Measurements from ENCODE around the gene MCAT.
A peak's percentile ranks its signal among the peaks of the same experiment; 100 is the strongest.
"Not testable (repeated sequence)": the region's sequence is repeated elsewhere in the genome, so short reads cannot be mapped to it uniquely, and the experiment has no call there.

Gene MCAT

GRCh38 chr22:43153899-43154298 lies 10.7 kb upstream of the MCAT start:
- Histone ChIP-seq H3K27ac (ENCODE audit: insufficient read depth, low read length, poor library complexity, severe bottlenecking) (no peak overlapping the region), H3K4me3 (ENCODE audit: insufficient read depth, low read depth, low read length, poor library complexity, severe bottlenecking) (no peak overlapping the region), H3K36me3 (ENCODE audit: control insufficient read depth, insufficient read depth, low read length) (peaks cover 3% of the 10 kb centered on the region), H3K9me3 (ENCODE audit: control insufficient read depth, low read length) (no peaks in the 10 kb centered on the region), H3K4me1 (ENCODE audit: control insufficient read depth, insufficient read depth, low read length, poor library complexity, severe bottlenecking) (peaks cover 16% of the 10 kb centered on the region), H3K27me3 (replicated peaks; ENCODE audit: control insufficient read depth, insufficient read depth, low read length, poor library complexity, severe bottlenecking) (no peaks in the 10 kb centered on the region)
- no peak for DNase-seq

GRCh38 chr22:43152357-43153071 lies 9.3 kb upstream of the MCAT start:
- peak; percentile 36 to 47 (median 39) for DNase-seq
- no peaks in the 10 kb centered on the region for H3K9me3 ChIP-seq (ENCODE audit: control insufficient read depth, low read length)
- H3K36me3 ChIP-seq (ENCODE audit: control insufficient read depth, insufficient read depth, low read length): peaks cover 3% of the 10 kb centered on the region
- no peaks in the 10 kb centered on the region for H3K27me3 ChIP-seq (replicated peaks; ENCODE audit: control insufficient read depth, insufficient read depth, low read length, poor library complexity, severe bottlenecking)
- H3K27ac ChIP-seq (ENCODE audit: insufficient read depth, low read length, poor library complexity, severe bottlenecking): peak overlapping the region; percentile 67
- peak overlapping the region; percentile 91 for H3K4me3 ChIP-seq (ENCODE audit: insufficient read depth, low read depth, low read length, poor library complexity, severe bottlenecking)
- H3K4me1 ChIP-seq (ENCODE audit: control insufficient read depth, insufficient read depth, low read length, poor library complexity, severe bottlenecking): peaks cover 16% of the 10 kb centered on the region

- no peaks in the 10 kb centered on the region for H3K9me3 ChIP-seq (ENCODE audit: control insufficient read depth, low read length)
- no peaks in the 10 kb centered on the region for H3K27me3 ChIP-seq (replicated peaks; ENCODE audit: control insufficient read depth, insufficient read depth, low read length, poor library complexity, severe bottlenecking)
- peak overlapping the region; percentile 67 for H3K27ac ChIP-seq (ENCODE audit: insufficient read depth, low read length, poor library complexity, severe bottlenecking)
- peak overlapping the region; percentile 91 for H3K4me3 ChIP-seq (ENCODE audit: insufficient read depth, low read depth, low read length, poor library complexity, severe bottlenecking)
- peaks cover 16% of the 10 kb centered on the region for H3K4me1 ChIP-seq (ENCODE audit: control insufficient read depth, insufficient read depth, low read length, poor library complexity, severe bottlenecking)
- peaks cover 3% of the 10 kb centered on the region for H3K36me3 ChIP-seq (ENCODE audit: control insufficient read depth, insufficient read depth, low read length)
- DNase-seq: no peak
Measured at GRCh38 chr22:43152003-43152356, 8.8 kb upstream of the MCAT start.

- H3K27me3 ChIP-seq (replicated peaks; ENCODE audit: control insufficient read depth, insufficient read depth, low read length, poor library complexity, severe bottlenecking): no peaks in the 10 kb centered on the region
- peak within 1 kb of the TSS; percentile 91 for H3K4me3 ChIP-seq (ENCODE audit: insufficient read depth, low read depth, low read length, poor library complexity, severe bottlenecking)
- H3K4me1 ChIP-seq (ENCODE audit: control insufficient read depth, insufficient read depth, low read length, poor library complexity, severe bottlenecking): peaks cover 16% of the 10 kb centered on the region
- peaks cover 3% of the 10 kb centered on the region for H3K36me3 ChIP-seq (ENCODE audit: control insufficient read depth, insufficient read depth, low read length)
- peak; percentile 55 to 62 (median 56) for DNase-seq
- no peaks in the 10 kb centered on the region for H3K9me3 ChIP-seq (ENCODE audit: control insufficient read depth, low read length)
- peak within 1 kb of the TSS; percentile 67 for H3K27ac ChIP-seq (ENCODE audit: insufficient read depth, low read length, poor library complexity, severe bottlenecking)
Measured at GRCh38 chr22:43151251-43152002, 8.2 kb upstream of the MCAT start, which contains the start of gene TSPO. TSS of gene TSPO (plus strand) at chr22:43151559. CDS start at chr22:43159239, 7,680 bp downstream.

GRCh38 chr22:43150731-43151206 lies 7.6 kb upstream of the MCAT start:
- Histone ChIP-seq H3K4me3 (ENCODE audit: insufficient read depth, low read depth, low read length, poor library complexity, severe bottlenecking) (peak overlapping the region; percentile 91), H3K9me3 (ENCODE audit: control insufficient read depth, low read length) (no peaks in the 10 kb centered on the region), H3K27ac (ENCODE audit: insufficient read depth, low read length, poor library complexity, severe bottlenecking) (peak overlapping the region; percentile 67), H3K36me3 (ENCODE audit: control insufficient read depth, insufficient read depth, low read length) (peaks cover under 1% of the 10 kb centered on the region), H3K27me3 (replicated peaks; ENCODE audit: control insufficient read depth, insufficient read depth, low read length, poor library complexity, severe bottlenecking) (no peaks in the 10 kb centered on the region), H3K4me1 (ENCODE audit: control insufficient read depth, insufficient read depth, low read length, poor library complexity, severe bottlenecking) (peaks cover 16% of the 10 kb centered on the region)
- no peak for DNase-seq

GRCh38 chr22:43148581-43148980 lies 5.4 kb upstream of the MCAT start:
- no peaks in the 10 kb centered on the region for H3K27me3 ChIP-seq (replicated peaks; ENCODE audit: control insufficient read depth, insufficient read depth, low read length, poor library complexity, severe bottlenecking)
- no peak for DNase-seq
- H3K9me3 ChIP-seq (ENCODE audit: control insufficient read depth, low read length): no peaks in the 10 kb centered on the region
- H3K27ac ChIP-seq (ENCODE audit: insufficient read depth, low read length, poor library complexity, severe bottlenecking): no peak overlapping the region
- H3K4me3 ChIP-seq (ENCODE audit: insufficient read depth, low read depth, low read length, poor library complexity, severe bottlenecking): no peak overlapping the region
- no peaks in the 10 kb centered on the region for H3K36me3 ChIP-seq (ENCODE audit: control insufficient read depth, insufficient read depth, low read length)
- peaks cover 16% of the 10 kb centered on the region for H3K4me1 ChIP-seq (ENCODE audit: control insufficient read depth, insufficient read depth, low read length, poor library complexity, severe bottlenecking)

GRCh38 chr22:43147821-43148220 lies 4.6 kb upstream of the MCAT start:
- no peak for DNase-seq
- H3K27ac ChIP-seq (ENCODE audit: insufficient read depth, low read length, poor library complexity, severe bottlenecking): no peak overlapping the region

GRCh38 chr22:43146332-43146731 lies 3.1 kb upstream of the MCAT start:
- H3K27ac ChIP-seq (ENCODE audit: insufficient read depth, low read length, poor library complexity, severe bottlenecking); H3K4me3 ChIP-seq (ENCODE audit: insufficient read depth, low read depth, low read length, poor library complexity, severe bottlenecking); DNase-seq; H3K27me3 ChIP-seq (replicated peaks; ENCODE audit: control insufficient read depth, insufficient read depth, low read length, poor library complexity, severe bottlenecking); H3K36me3 ChIP-seq (ENCODE audit: control insufficient read depth, insufficient read depth, low read length); H3K9me3 ChIP-seq (ENCODE audit: control insufficient read depth, low read length): not testable (repeated sequence)
- peaks cover 11% of the 10 kb centered on the region for H3K4me1 ChIP-seq (ENCODE audit: control insufficient read depth, insufficient read depth, low read length, poor library complexity, severe bottlenecking)

More at GRCh38 chr22:43147821-43148220, 4.6 kb upstream of the MCAT start:
- H3K4me1 ChIP-seq (ENCODE audit: control insufficient read depth, insufficient read depth, low read length, poor library complexity, severe bottlenecking): peaks cover 15% of the 10 kb centered on the region
- no peaks in the 10 kb centered on the region for H3K27me3 ChIP-seq (replicated peaks; ENCODE audit: control insufficient read depth, insufficient read depth, low read length, poor library complexity, severe bottlenecking)
- no peak overlapping the region for H3K4me3 ChIP-seq (ENCODE audit: insufficient read depth, low read depth, low read length, poor library complexity, severe bottlenecking)
- H3K9me3 ChIP-seq (ENCODE audit: control insufficient read depth, low read length): no peaks in the 10 kb centered on the region
- no peaks in the 10 kb centered on the region for H3K36me3 ChIP-seq (ENCODE audit: control insufficient read depth, insufficient read depth, low read length)

- H3K9me3 ChIP-seq (ENCODE audit: control insufficient read depth, low read length); H3K27ac ChIP-seq (ENCODE audit: insufficient read depth, low read length, poor library complexity, severe bottlenecking); DNase-seq; H3K36me3 ChIP-seq (ENCODE audit: control insufficient read depth, insufficient read depth, low read length); H3K4me3 ChIP-seq (ENCODE audit: insufficient read depth, low read depth, low read length, poor library complexity, severe bottlenecking); H3K4me1 ChIP-seq (ENCODE audit: control insufficient read depth, insufficient read depth, low read length, poor library complexity, severe bottlenecking); H3K27me3 ChIP-seq (replicated peaks; ENCODE audit: control insufficient read depth, insufficient read depth, low read length, poor library complexity, severe bottlenecking): not testable (repeated sequence)
Measured at GRCh38 chr22:43145371-43145770, 2.2 kb upstream of the MCAT start.

GRCh38 chr22:43144949-43145348 lies 1.8 kb upstream of the MCAT start:
- no peaks in the 10 kb centered on the region for H3K9me3 ChIP-seq (ENCODE audit: control insufficient read depth, low read length)
- no peaks in the 10 kb centered on the region for H3K27me3 ChIP-seq (replicated peaks; ENCODE audit: control insufficient read depth, insufficient read depth, low read length, poor library complexity, severe bottlenecking)
- H3K4me3 ChIP-seq (ENCODE audit: insufficient read depth, low read depth, low read length, poor library complexity, severe bottlenecking): no peak overlapping the region
- no peak for DNase-seq
- peaks cover 4% of the 10 kb centered on the region for H3K4me1 ChIP-seq (ENCODE audit: control insufficient read depth, insufficient read depth, low read length, poor library complexity, severe bottlenecking)
- peaks cover 4% of the 10 kb centered on the region for H3K36me3 ChIP-seq (ENCODE audit: control insufficient read depth, insufficient read depth, low read length)
- no peak overlapping the region for H3K27ac ChIP-seq (ENCODE audit: insufficient read depth, low read length, poor library complexity, severe bottlenecking)
